ENCODE results near the gene MASP2. TPM values are rescaled to one million over a fixed set of nuclear protein-coding genes. Genes with fewer than 3 reads are reported as not detected.

Gene MASP2
- total RNA-seq: not detected in 2 replicates

GRCh38 chr1:11046625-11047365, at the start of gene MASP2:
TSS of gene MASP2 (minus strand) at chr1:11047239. CDS start at chr1:11047207, 32 bp downstream.

DNA sequence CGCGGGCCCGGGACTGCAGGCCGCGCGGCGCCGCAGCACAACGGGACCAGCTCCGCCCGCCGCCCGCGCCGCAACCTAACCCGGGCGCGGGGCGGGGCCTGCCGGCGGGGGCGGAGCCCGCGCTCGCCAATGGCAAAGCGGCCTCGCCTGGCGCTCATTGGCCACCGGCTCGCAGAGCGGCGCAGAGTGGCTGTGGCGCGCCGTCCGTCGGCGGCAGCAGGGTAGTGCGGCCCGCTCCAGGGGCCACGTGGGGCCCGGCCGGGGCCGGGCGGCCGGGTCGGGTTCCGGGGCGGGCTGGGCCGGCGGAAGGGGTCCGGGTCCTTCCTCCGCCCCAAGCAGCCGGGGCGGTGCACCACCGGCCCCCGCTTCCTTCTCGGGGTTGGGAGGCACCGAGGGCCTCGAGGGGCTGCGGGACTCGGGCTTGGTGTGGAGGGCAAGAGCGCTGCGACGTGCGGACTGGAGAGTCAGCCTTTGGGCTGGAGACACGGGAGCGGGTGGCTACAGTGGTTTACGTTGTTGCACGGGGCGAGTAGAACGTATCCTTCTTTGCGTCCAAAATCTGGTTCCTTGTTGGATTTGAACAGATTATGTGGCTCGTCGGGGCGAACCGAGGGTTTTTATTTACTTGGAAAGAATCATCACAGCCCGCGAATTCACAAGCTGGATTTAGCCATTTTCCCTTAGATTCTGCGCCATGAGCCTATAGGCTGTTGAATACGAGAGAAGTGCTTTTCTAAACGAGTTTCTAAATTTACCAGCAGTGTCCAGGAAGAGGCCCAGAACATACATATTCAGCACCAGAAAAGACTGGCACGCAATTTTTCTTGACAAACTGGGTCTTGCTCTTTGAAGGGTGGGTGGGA, 13.2 kb upstream of the MASP2 start, which contains the start of gene SRM:
SRM (minus strand) TSS at position 51 of the 863 bp plus-strand sequence. CDS start 75 bp downstream, outside the sequence.

GRCh38 chr1:11012260-11013159, 34.5 kb downstream of the MASP2 start, which contains the start of gene TARDBP:
TSS of gene TARDBP (plus strand) at chr1:11012654. CDS start at chr1:11013728, 1,074 bp downstream.

Other genes with a start within 250 kb of the MASP2 start
- gene TARDBP, start 34.6 kb downstream of the MASP2 start, total RNA-seq: 31.5 and 35.5 TPM in 2 replicates
- gene SRM, start 12.8 kb upstream of the MASP2 start, total RNA-seq: 91.6 and 110 TPM in 2 replicates
- 54.9 and 59.3 TPM in 2 replicates for gene EXOSC10, start 52.6 kb upstream of the MASP2 start, total RNA-seq
- not detected in 2 replicates for gene ANGPTL7, start 142.1 kb upstream of the MASP2 start, total RNA-seq
- 25.4 and 29.9 TPM in 2 replicates for gene MTOR, start 215.3 kb upstream of the MASP2 start, total RNA-seq
- 11.6 TPM in 2 replicates for gene UBIAD1, start 226.0 kb upstream of the MASP2 start, total RNA-seq

All from bronchus fibroblast of lung (primary cell).